Raji (cell line): ENCODE measurements around the gene PTPRQ.

Experiments
- POLR2A ChIP-seq: IDR thresholded peaks from 2 replicates; pipeline ENCODE4 v1.6.1; 2011; ENCODE audit warnings: low read depth, low read length, control low read depth; ENCODE audit not compliant: insufficient read depth

PTPRQ gene

DNA sequence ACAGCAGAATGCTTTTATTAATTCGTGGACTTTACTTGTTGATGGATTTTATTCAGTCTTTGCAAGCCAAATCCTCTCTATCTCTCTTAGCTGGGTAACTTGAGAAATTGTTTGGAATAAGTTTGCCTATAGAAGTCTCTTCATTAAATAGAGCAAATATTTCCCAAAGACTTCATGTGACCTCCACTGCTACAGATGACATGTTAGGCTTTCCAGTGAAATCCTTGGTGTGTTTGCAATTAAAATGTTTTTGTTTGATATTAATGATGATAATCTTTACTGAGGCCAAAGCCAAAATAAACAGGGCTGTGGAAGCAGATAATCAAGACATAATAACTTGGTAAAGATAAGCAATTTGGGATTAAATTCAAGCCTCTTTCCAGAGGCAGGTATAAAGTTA, 267.8 kb downstream of the PTPRQ start:
- TF ChIP-seq POLR2A: no peak

DNA sequence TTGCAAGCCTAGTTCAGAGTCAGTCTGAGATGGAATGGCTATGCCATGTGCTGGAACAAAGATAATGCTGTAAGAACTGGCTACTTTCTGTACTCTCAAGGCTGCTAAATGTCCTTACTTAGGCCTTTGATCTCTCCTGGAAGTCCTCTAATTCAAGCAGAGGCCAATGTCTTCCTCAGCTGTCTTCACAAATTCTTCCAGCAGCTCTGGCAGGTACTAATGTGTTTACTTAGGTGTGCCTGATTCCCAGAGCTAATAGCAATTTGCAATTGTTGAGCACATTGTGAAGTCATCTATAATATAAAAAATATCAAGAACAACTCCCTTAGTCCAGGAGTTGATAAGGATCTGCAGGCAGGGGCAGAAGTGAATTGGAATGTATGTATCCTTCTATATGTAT, 268.8 kb downstream of the PTPRQ start:
- TF ChIP-seq POLR2A: no peak

DNA sequence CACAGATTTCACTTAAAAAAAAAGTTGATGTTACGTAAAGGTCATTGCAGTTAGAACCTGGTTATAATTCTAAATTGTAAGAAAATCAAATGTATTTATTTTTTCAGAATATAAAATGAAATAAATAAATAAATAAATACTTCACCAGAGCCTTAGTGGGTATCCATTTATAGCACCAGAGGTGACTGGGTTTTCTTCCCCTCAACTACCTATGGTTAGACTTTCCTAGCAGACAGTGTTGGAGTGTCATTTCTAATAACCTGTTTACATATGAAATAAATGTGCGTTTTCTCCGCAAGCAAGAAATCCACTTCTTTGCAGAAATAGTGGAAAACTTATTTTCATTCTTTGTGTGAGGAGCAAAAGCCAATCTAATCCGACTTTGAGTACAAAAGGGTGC, 269.4 kb downstream of the PTPRQ start:
- TF ChIP-seq POLR2A: no peak

DNA sequence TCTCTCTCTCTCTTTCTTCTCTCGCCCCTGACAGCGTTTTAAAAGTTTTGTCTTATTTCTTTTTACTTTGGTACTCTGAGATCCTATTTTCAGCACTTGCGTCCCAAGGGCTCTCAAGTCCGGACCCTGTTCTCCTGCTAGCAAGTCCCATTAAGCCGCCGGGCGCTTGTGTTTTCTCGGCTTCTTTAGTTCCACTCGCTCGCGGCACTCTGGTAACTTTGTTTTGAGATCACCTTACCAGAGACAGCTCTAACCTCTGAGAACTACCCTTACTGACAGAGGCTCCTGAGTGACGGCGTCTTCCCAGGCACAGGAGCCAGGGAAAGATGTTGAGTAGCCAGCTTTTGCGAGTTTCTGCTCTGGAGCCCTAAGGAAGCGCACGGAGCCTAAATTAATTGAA, 270.0 kb downstream of the PTPRQ start:
- TF ChIP-seq POLR2A: no peak

DNA sequence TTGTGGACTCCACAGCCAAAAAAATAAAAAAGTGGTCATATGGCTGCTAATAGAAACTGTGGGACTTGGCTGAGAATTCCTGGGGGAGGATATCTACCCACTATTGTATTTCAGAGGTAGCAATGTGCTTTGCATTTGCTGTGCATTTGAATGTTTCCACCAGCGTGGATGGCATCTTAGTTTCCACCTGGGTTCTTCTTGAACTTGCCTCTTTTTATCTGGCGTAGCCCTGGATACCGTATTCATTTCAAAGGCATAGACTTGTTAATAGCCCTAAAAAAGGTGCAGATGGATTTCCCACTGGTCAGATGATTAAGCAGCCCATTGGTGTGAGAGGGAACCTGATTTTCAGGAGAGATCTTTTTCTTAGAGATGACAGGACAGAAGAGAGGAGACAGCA, 270.8 kb downstream of the PTPRQ start:
- TF ChIP-seq POLR2A: no peak

DNA sequence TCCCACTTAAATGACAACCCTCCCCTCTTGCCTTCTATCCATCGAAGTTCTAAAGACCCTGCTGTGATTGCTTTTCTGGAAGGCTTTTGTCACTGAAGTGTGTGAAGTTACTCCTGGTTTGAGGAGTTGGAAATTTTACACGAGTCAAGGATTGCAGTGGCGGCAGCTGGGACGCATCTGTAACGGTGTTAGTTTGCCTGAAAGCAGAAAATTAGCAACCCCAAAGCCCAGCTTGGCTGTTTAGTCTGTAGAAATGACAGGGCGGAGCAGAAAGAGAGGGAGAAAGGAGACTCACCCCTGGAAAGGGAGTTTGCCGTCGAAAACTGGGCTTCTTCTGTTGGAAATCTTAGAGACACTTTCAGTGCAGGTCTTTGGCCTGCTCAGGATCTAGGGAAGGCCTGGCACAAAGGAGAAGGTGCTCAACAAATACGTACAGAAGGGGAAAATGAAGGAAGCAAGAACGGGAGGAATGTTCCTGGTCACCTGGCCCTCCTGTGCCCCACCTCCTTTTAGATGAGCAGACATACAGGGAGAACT, 271.7 kb downstream of the PTPRQ start:
- no peak for TF ChIP-seq POLR2A

DNA sequence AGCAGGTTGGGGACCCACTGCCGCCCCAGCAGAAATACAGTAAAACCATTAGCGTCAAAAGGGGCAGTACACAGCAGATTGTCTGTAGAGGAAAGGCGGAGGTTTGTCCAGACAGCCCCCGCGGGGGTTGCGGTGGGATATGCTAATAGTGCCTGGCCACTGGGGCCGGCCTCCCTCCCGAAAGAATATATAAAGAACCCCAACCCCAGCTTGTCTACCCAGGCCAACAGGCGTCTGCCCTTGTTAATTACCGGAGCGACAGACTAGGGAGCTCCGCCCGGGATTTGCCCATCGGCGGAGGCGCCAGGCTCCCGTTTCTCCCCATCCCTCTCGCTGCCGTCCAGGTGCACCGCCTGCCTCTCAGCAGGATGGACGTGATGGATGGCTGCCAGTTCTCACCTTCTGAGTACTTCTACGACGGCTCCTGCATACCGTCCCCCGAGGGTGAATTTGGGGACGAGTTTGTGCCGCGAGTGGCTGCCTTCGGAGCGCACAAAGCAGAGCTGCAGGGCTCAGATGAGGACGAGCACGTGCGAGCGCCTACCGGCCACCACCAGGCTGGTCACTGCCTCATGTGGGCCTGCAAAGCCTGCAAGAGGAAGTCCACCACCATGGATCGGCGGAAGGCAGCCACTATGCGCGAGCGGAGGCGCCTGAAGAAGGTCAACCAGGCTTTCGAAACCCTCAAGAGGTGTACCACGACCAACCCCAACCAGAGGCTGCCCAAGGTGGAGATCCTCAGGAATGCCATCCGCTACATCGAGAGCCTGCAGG, 272.8 kb downstream of the PTPRQ start, which contains the start of gene MYF5:
Gene MYF5 (plus strand): TSS at position 217 of the 774 bp plus-strand sequence. CDS start 152 bp downstream, at position 369.
- TF ChIP-seq POLR2A: no peak

DNA sequence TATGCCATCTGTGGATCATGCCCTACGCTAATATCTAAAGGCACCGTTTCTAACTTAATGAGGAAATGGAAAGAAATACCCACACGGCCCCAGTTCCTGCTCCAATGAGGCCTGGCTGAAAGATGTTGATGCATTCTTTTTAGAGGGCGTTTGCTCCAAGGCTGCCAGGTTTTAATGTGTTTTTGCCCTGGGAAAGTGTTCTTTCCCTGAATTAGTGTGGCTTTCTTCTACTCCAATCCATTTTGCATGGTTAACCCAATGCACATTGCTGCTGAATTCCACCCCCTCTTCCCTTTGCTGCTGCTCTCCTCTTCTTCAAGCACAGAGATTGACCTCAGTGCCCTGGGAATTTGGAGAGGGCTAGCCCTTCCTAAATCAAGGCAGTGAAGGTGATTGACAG, 273.8 kb downstream of the PTPRQ start:
- no peak for TF ChIP-seq POLR2A

DNA sequence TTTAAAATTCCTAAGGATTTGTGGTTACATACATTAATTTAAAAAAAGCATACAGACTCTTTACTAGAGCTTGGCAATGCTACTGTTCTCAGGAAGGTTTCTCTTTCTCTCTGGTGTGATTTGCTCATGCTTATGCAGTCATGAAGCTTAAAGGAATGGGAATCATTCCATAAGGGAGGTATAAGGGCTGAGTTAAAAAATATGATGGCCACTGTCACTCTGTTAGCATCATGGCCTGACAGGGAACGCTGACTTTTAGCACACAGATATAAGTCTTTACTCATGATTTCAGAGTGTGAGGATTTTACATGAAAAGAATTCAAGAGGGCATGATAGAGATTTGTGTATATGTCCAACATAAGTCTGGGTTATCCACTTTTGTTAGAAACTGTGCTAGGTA, 276.5 kb downstream of the PTPRQ start:
- no peak for TF ChIP-seq POLR2A

DNA sequence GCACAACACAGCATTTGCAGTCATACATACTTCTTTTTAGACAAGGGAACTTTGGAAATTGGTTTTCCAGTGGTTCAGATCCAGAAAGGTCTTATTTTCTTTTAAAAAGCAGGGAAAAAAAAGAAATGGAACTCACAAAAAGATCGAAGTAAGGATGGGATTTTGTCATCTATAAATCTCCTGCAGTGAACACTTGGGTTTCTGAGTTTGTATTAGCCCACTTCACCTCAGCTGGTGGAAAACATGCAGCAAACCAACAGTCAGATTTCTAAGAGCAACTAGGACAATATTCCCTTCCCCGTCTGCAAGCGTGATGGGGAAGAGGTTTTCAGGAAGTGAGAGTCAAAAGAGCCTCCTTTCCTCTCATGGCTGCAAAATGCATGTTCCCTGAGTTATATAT, 277.3 kb downstream of the PTPRQ start:
- TF ChIP-seq POLR2A: no peak
